IMR-90 (cell line): ENCODE results near the gene SHC2. TPM values are rescaled to one million over a fixed set of nuclear protein-coding genes. Genes with fewer than 3 reads are reported as not detected.

Experiments
- ATAC-seq: fragments of 200-7000 bp; cut with Tn5 transposase; 2 replicates; pipeline ENCODE4 v1.9.1; 2020; ENCODE audit warnings: low read depth, mild to moderate bottlenecking, moderate library complexity
- BruUV-seq: library from RNA; stranded (reverse); fragments of 400-500 nt; replicated peaks from 2 replicates; lab custom pipeline; 2021; lab: Mats Ljungman, UMichigan
- CTCF ChIA-PET: fragments of 300-600 bp; formaldehyde crosslinking; extraction: SDS; loops from one replicate; lab custom pipeline; 2021; ENCODE audit warnings: antibody characterized with exemption; lab: Yijun Ruan, JAX
- POLR2A ChIA-PET: fragments of 300-600 bp; sonication (Branson Sonifier 250); formaldehyde crosslinking; loops from one replicate; lab custom pipeline; 2022; ENCODE audit warnings: antibody characterized with exemption; ENCODE audit not compliant: unreplicated experiment; lab: Charles Lee
- DNase-seq: peaks from one replicate; pipeline ENCODE4 v3.0.0; 2013
- H2AFZ ChIP-seq: replicated peaks from 2 replicates; pipeline ENCODE3; 2013; ENCODE audit warnings: low read length, mild to moderate bottlenecking; ENCODE audit not compliant: poor library complexity
- H2AK5ac ChIP-seq: 2 replicates; pipeline ENCODE4 v1.6.1; 2013; ENCODE audit warnings: low read depth, low read length, inconsistent platforms
- H2AK9ac ChIP-seq: replicated peaks from 2 replicates; pipeline ENCODE3; 2013; ENCODE audit warnings: mild to moderate bottlenecking, low read depth, low read length, moderate library complexity; ENCODE audit not compliant: poor library complexity
- H2BK120ac ChIP-seq: 2 replicates; pipeline ENCODE4 v1.6.1; 2013; ENCODE audit warnings: low read depth, low read length, inconsistent platforms
- H2BK15ac ChIP-seq: 3 replicates; pipeline ENCODE4 v1.6.1; 2013; ENCODE audit warnings: low read depth, low read length, inconsistent platforms
- H2BK20ac ChIP-seq: 2 replicates; pipeline ENCODE4 v1.6.1; 2013; ENCODE audit warnings: low read depth, mild to moderate bottlenecking, inconsistent platforms, low read length, moderate library complexity
- H2BK5ac ChIP-seq: 2 replicates; pipeline ENCODE4 v1.6.1; 2013; ENCODE audit warnings: mild to moderate bottlenecking, low read depth, low read length, inconsistent platforms; ENCODE audit not compliant: poor library complexity, severe bottlenecking
- H3K14ac ChIP-seq: replicated peaks from 2 replicates; pipeline ENCODE4 v1.6.1; 2013; ENCODE audit warnings: low read depth, low read length, inconsistent platforms
- H3K18ac ChIP-seq: 2 replicates; pipeline ENCODE4 v1.6.1; 2013; ENCODE audit warnings: low read depth, low read length, control low read depth
- H3K23ac ChIP-seq: 2 replicates; pipeline ENCODE4 v1.6.1; 2013; ENCODE audit warnings: low read depth, low read length, inconsistent platforms
- H3K27ac ChIP-seq: 2 replicates; pipeline ENCODE4 v1.5.1; 2013; ENCODE audit warnings: mild to moderate bottlenecking, control low read depth, low read length; ENCODE audit not compliant: insufficient read depth
- H3K27me3 ChIP-seq: 2 replicates; pipeline ENCODE4 v1.6.1; 2013; ENCODE audit warnings: low read length; ENCODE audit not compliant: control insufficient read depth, insufficient read depth
- H3K36me3 ChIP-seq: 2 replicates; pipeline ENCODE4 v1.6.1; 2013; ENCODE audit warnings: low read length, mixed read lengths; ENCODE audit not compliant: control insufficient read depth, insufficient read depth
- H3K4ac ChIP-seq: 2 replicates; pipeline ENCODE4 v1.6.1; 2013; ENCODE audit warnings: low read depth, low read length, inconsistent platforms
- H3K4me1 ChIP-seq: 2 replicates; pipeline ENCODE4 v1.6.1; 2013; ENCODE audit warnings: low read length, mixed read lengths; ENCODE audit not compliant: control insufficient read depth, insufficient read depth
- H3K4me2 ChIP-seq: 2 replicates; pipeline ENCODE4 v1.6.1; 2013; ENCODE audit warnings: low read depth, mild to moderate bottlenecking, control low read depth, low read length, moderate library complexity
- H3K4me3 ChIP-seq: 2 replicates; pipeline ENCODE4 v1.5.1; 2013; ENCODE audit warnings: low read depth, mild to moderate bottlenecking, control low read depth, low read length, moderate library complexity; ENCODE audit not compliant: insufficient read depth
- H3K56ac ChIP-seq: 2 replicates; pipeline ENCODE4 v1.6.1; 2013; ENCODE audit warnings: low read length, inconsistent platforms; ENCODE audit not compliant: insufficient read depth; ENCODE audit errors: extremely low read depth
- H3K79me1 ChIP-seq, 2 experiments: 2 replicates each; pipeline ENCODE4 v1.6.1; 2013; ENCODE audit warnings: low read length in 2 of 2, inconsistent platforms in 1 of 2, low read depth in 1 of 2
- H3K9ac ChIP-seq: 2 replicates; pipeline ENCODE4 v1.6.1; 2013; ENCODE audit warnings: low read depth, low read length, control low read depth
- H3K9me1 ChIP-seq: 2 replicates; pipeline ENCODE4 v1.6.1; 2013; ENCODE audit warnings: low read length, inconsistent platforms; ENCODE audit not compliant: insufficient read depth
- H3K9me3 ChIP-seq: 2 replicates; pipeline ENCODE4 v1.6.1; 2013; ENCODE audit warnings: low read length; ENCODE audit not compliant: control insufficient read depth, insufficient read depth
- H4K20me1 ChIP-seq: 2 replicates; pipeline ENCODE4 v1.6.1; 2013; ENCODE audit warnings: low read length, inconsistent platforms; ENCODE audit not compliant: insufficient read depth
- H4K5ac ChIP-seq: 2 replicates; pipeline ENCODE4 v1.6.1; 2013; ENCODE audit warnings: mild to moderate bottlenecking, low read depth, low read length, control low read depth
- H4K8ac ChIP-seq, 2 experiments: 2 replicates each; pipeline ENCODE4 v1.6.1; 2013; ENCODE audit warnings: low read depth in 2 of 2, low read length in 2 of 2, control low read depth in 1 of 2, inconsistent platforms in 1 of 2
- H4K91ac ChIP-seq: 2 replicates; pipeline ENCODE4 v1.6.1; 2013; ENCODE audit warnings: low read depth, low read length, inconsistent platforms; ENCODE audit not compliant: insufficient read depth
- BHLHE40 ChIP-seq: fragments of 150-350 bp; IDR thresholded peaks from 2 replicates; pipeline ENCODE4 v1.6.1; 2016; ENCODE audit warnings: mild to moderate bottlenecking, low read depth, low read length
- CEBPB ChIP-seq: IDR thresholded peaks from 2 replicates; pipeline ENCODE4 v1.6.1; 2012; ENCODE audit warnings: low read depth, low read length, improper control_type of control experiment
- CHD1 ChIP-seq: IDR thresholded peaks from 2 replicates; pipeline ENCODE4 v1.6.1; 2012; ENCODE audit warnings: low read depth, low read length, improper control_type of control experiment
- ELK1 ChIP-seq: fragments of 150-350 bp; IDR thresholded peaks from 2 replicates; pipeline ENCODE4 v1.6.1; 2016; ENCODE audit warnings: low read depth, mild to moderate bottlenecking, low read length, moderate library complexity, borderline replicate concordance
- FOS ChIP-seq: fragments of 150-350 bp; IDR thresholded peaks from 2 replicates; pipeline ENCODE4 v1.6.1; 2016; ENCODE audit warnings: low read depth, low read length
- MAFK ChIP-seq: IDR thresholded peaks from 2 replicates; pipeline ENCODE4 v1.6.1; 2012; ENCODE audit warnings: low read depth, low read length, improper control_type of control experiment
- MAZ ChIP-seq: IDR thresholded peaks from 2 replicates; pipeline ENCODE4 v1.6.1; 2012; ENCODE audit warnings: low read depth, mild to moderate bottlenecking, low read length, improper control_type of control experiment, moderate library complexity, borderline replicate concordance
- MXI1 ChIP-seq: IDR thresholded peaks from 2 replicates; pipeline ENCODE4 v1.6.1; 2012; ENCODE audit warnings: low read depth, mild to moderate bottlenecking, low read length, moderate library complexity, borderline replicate concordance
- NFE2L2 ChIP-seq: fragments of 150-350 bp; IDR thresholded peaks from 2 replicates; pipeline ENCODE4 v1.6.1; 2016; ENCODE audit warnings: low read depth, mild to moderate bottlenecking, low read length
- POLR2A ChIP-seq: IDR thresholded peaks from 2 replicates; pipeline ENCODE4 v1.6.1; 2012; ENCODE audit warnings: mild to moderate bottlenecking, low read depth, low read length
- RAD21 ChIP-seq: IDR thresholded peaks from 2 replicates; pipeline ENCODE4 v1.6.1; 2012; ENCODE audit warnings: low read length, improper control_type of control experiment
- RCOR1 ChIP-seq: IDR thresholded peaks from 2 replicates; pipeline ENCODE4 v1.6.1; 2012; ENCODE audit warnings: mild to moderate bottlenecking, low read length, improper control_type of control experiment; ENCODE audit not compliant: insufficient replicate concordance
- RFX5 ChIP-seq: IDR thresholded peaks from 2 replicates; pipeline ENCODE4 v1.8.0; 2012; ENCODE audit warnings: low read depth, mild to moderate bottlenecking, low read length, moderate library complexity
- SMC3 ChIP-seq: fragments of 150-350 bp; IDR thresholded peaks from 2 replicates; pipeline ENCODE4 v1.6.1; 2016; ENCODE audit warnings: low read depth, mild to moderate bottlenecking, antibody characterized with exemption, low read length, moderate library complexity
- USF2 ChIP-seq: fragments of 150-350 bp; IDR thresholded peaks from 2 replicates; pipeline ENCODE4 v1.6.1; 2017; ENCODE audit warnings: mild to moderate bottlenecking, antibody characterized with exemption, low read length, low read depth
- WGBS, 2 experiments: methylation state at CpG; one replicate each; pipeline versions ENCODE4 v1.1.5 to v1.1.7; 2013; ENCODE audit warnings: missing lambda C conversion rate in 2 of 2; ENCODE audit not compliant: insufficient read length in 1 of 2; ENCODE audit errors: extremely low coverage in 2 of 2; 5-methylcytosine and 5-hydroxymethylcytosine counted together
- dilution Hi-C: fragments of 300-500 bp; cut with HindIII; formaldehyde crosslinking; loops from one replicate; pipeline ENCODE4 v1.14.3; 2018; ENCODE audit warnings: low sequenced_read_pairs; ENCODE audit not compliant: unreplicated experiment
- in situ Hi-C: fragments of 300-500 bp; cut with MboI; formaldehyde crosslinking; loops from 3 replicates; pipeline ENCODE4 v1.14.3; 2019; ENCODE audit warnings: low sequenced_read_pairs, inconsistent platforms, mixed read lengths
- intact Hi-C: fragments of 100-400 bp; cut with micrococcal nuclease; formaldehyde crosslinking; loops from 2 replicates; pipeline ENCODE4 v1.10.0; 2022
- polyA plus RNA-seq, 3 experiments: library from polyadenylated mRNA; depleted of rRNA; stranded (reverse); fragments of >200 nt; gene quantifications; 2 replicates each; pipeline ENCODE4 v1.2.3, GENCODE V29; 2012; ENCODE audit warnings: low replicate concordance in 1 of 3
- total RNA-seq: library from RNA; depleted of rRNA; stranded (reverse); fragments of >200 nt; gene quantifications from 2 replicates; pipeline ENCODE4 v1.2.3, GENCODE V29; 2012

SHC2 gene
- total and polyA plus RNA-seq, 2 of the 4 experiments (the other 2 are of a cell fraction), result 0.68 TPM; not detected in 1

GRCh38 chr19:410243-410781 lies 50.5 kb downstream of the SHC2 start:
- Histone ChIP-seq H4K20me1 (no peaks in the 10 kb centered on the region), H2BK120ac (no peak overlapping the region), H3K23ac (no peak overlapping the region), H4K91ac (no peak overlapping the region), H4K8ac (no peak overlapping the region), H2AK5ac (no peak overlapping the region), H3K4ac (no peak overlapping the region), H3K9me3 (no peaks in the 10 kb centered on the region), H3K4me3 (no peak overlapping the region), H3K36me3 (no peaks in the 10 kb centered on the region), H2AK9ac (no peak overlapping the region), H3K18ac (no peak overlapping the region), H3K27me3 (peaks cover 41% of the 10 kb centered on the region), H2BK15ac (no peak overlapping the region), H2AFZ (no peak overlapping the region), H3K79me1 (no peaks in the 10 kb centered on the region), H4K5ac (no peak overlapping the region), H3K4me1 (no peaks in the 10 kb centered on the region), H2BK20ac (no peak overlapping the region), H3K9me1 (no peaks in the 10 kb centered on the region), H3K56ac (no peak overlapping the region), H3K9ac (no peak overlapping the region), H3K27ac (no peak overlapping the region), H2BK5ac (no peak overlapping the region), H3K14ac (no peak overlapping the region), H3K4me2 (no peak overlapping the region)
- dilution Hi-C loops, result no loop called here
- TF ChIP-seq MAFK, result no peak
- TF ChIP-seq MAZ, result no peak
- no peak for TF ChIP-seq POLR2A
- TF ChIP-seq SMC3, result no peak
- TF ChIP-seq MXI1, result no peak
- TF ChIP-seq BHLHE40, result no peak
- TF ChIP-seq CEBPB, result no peak
- no peak for TF ChIP-seq USF2
- TF ChIP-seq RAD21, result no peak
- no peak for TF ChIP-seq CHD1
- no peak for TF ChIP-seq NFE2L2
- no peak for TF ChIP-seq ELK1
- no peak for TF ChIP-seq RCOR1
- no peak for TF ChIP-seq RFX5
- no peak for TF ChIP-seq FOS
- intact Hi-C loops, result no loop called here
- ChIA-PET CTCF (no interaction called here), POLR2A (no interaction called here)
- in situ Hi-C loops, result no loop called here
- BruUV-seq, result no TSS peak
- ATAC-seq (no peak), DNase-seq (no peak)
- 28% methylated on average over 3 of the region's 21 CpGs; no CpG with 5 or more reads in 1 of the 2 experiments for WGBS, 2 experiments
